OCI-LY1 (cell line): Measurements from ENCODE around the gene ATP5F1D.
A peak's percentile ranks its signal among the peaks of the same experiment; 100 is the strongest.

ENCODE experiments used
- H2AFZ ChIP-seq: fragments of 200-600 bp; sonication (generic), shearing (Covaris generic); 2 replicates; pipeline ENCODE4 v1.6.0; 2014; ENCODE audit warnings: antibody characterized with exemption, mild to moderate bottlenecking, low read length
- H3F3A ChIP-seq: fragments of 200-600 bp; sonication (generic), shearing (Covaris generic); 2 replicates; pipeline ENCODE4 v1.6.0; 2014; ENCODE audit warnings: mild to moderate bottlenecking, antibody characterized with exemption, low read length, moderate library complexity; ENCODE audit not compliant: insufficient read depth
- H3K27ac ChIP-seq: fragments of 200-600 bp; sonication (generic); 2 replicates; pipeline ENCODE4 v1.5.1; 2014; ENCODE audit warnings: low read length, mixed run types, mild to moderate bottlenecking, low read depth; ENCODE audit not compliant: poor library complexity, severe bottlenecking
- H3K27me3 ChIP-seq: fragments of 200-600 bp; sonication (generic); 2 replicates; pipeline ENCODE4 v1.6.0; 2014; ENCODE audit warnings: antibody characterized with exemption, mild to moderate bottlenecking, low read length, moderate library complexity; ENCODE audit not compliant: insufficient read depth
- H3K36me3 ChIP-seq: fragments of 200-600 bp; sonication (generic); 2 replicates; pipeline ENCODE4 v1.6.1; 2014; ENCODE audit warnings: mild to moderate bottlenecking, antibody characterized with exemption, low read length, moderate library complexity, mixed read lengths; ENCODE audit not compliant: insufficient read depth
- H3K4me1 ChIP-seq: fragments of 200-600 bp; sonication (generic); 2 replicates; pipeline ENCODE4 v1.5.1; 2014; ENCODE audit warnings: mild to moderate bottlenecking, low read length, moderate library complexity; ENCODE audit not compliant: insufficient read depth, severe bottlenecking
- H3K4me2 ChIP-seq: fragments of 200-600 bp; sonication (generic), shearing (Covaris generic); 2 replicates; pipeline ENCODE4 v1.6.1; 2014; ENCODE audit warnings: low read length
- H3K4me3 ChIP-seq: fragments of 200-600 bp; sonication (generic); 2 replicates; pipeline ENCODE4 v1.5.1; 2014; ENCODE audit warnings: low read length, low read depth, mild to moderate bottlenecking, mixed read lengths; ENCODE audit not compliant: poor library complexity, severe bottlenecking
- H3K79me2 ChIP-seq: fragments of 200-600 bp; shearing (Covaris generic); 2 replicates; pipeline ENCODE4 v1.6.1; 2016; ENCODE audit warnings: mixed run types, low read length, mixed read lengths; ENCODE audit not compliant: insufficient read depth
- H3K9ac ChIP-seq: fragments of 200-600 bp; sonication (generic), shearing (Covaris generic); 2 replicates; pipeline ENCODE4 v1.6.1; 2014; ENCODE audit warnings: mild to moderate bottlenecking, low read length, mixed read lengths
- H3K9me2 ChIP-seq: fragments of 200-600 bp; sonication (generic), shearing (Covaris generic); 2 replicates; pipeline ENCODE4 v1.6.1; 2014; ENCODE audit warnings: low read depth, mild to moderate bottlenecking, low read length, mixed read lengths
- H3K9me3 ChIP-seq: fragments of 200-600 bp; shearing (Covaris generic); 2 replicates; pipeline ENCODE4 v1.6.1; 2014; ENCODE audit warnings: low read length, mixed read lengths
- H4K20me1 ChIP-seq: fragments of 200-600 bp; sonication (generic), shearing (Covaris generic); 2 replicates; pipeline ENCODE4 v1.6.0; 2016; ENCODE audit warnings: mild to moderate bottlenecking, low read length; ENCODE audit not compliant: insufficient read depth
- EZH2 ChIP-seq: fragments of 200-600 bp; sonication (generic), shearing (Covaris generic); IDR thresholded peaks from 2 replicates; pipeline ENCODE4 v1.8.0; 2017; ENCODE audit warnings: borderline replicate concordance, mixed run types, mild to moderate bottlenecking, antibody characterized with exemption, low read length, moderate library complexity, mixed read lengths
- TF ChIP-seq, protein P1 (sequence below): fragments of 200-600 bp; sonication (generic), shearing (Covaris generic); IDR thresholded peaks from 2 replicates; pipeline ENCODE4 v1.5.1; 2017; ENCODE audit warnings: mild to moderate bottlenecking, antibody characterized with exemption, low read length, moderate library complexity, mixed read lengths

ATP5F1D gene

DNA sequence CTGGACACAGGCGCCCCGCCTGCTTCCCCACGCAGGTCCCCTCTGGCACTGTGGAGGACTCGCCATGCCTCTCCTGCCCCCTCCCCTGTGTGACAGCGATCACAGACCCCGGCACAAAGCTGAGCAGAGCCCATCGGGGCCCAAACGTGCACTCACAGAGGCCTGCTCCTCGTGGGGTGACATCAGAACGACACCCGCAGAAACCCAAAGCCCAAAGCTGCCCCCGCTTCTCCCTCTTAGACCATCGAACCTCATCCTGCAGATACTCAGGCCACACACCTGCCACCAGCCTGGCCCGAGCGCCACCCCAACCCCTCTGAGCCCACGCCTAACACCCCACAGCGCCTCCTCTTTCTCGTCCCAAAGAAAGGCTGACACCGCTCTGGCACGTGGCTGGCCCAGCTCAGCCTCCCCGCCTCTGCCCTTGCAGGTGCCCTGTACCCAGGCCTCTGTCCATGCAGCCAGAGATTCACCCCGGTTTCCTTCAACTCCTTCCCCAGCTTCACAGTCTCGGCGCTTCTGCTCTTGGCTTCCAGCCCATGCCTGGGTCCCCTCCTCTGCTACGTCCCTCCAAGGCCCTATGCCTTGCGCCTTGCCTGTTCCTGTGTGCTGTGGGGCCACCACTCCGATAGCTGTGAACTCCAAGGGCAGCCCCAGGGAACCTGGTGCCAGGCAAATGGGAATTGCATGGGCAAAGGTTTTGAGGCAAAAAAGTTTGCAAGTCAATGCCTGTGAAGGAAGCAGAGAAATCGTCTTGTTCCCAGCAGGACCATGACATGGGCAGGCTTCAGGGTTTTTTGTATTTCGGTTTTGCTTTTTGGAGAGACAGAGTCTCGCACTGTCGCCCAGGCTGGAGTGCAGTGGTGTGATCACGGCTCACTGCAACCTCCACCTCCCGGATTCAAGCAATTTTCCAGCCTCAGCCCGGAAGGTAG, 2.9 kb upstream of the ATP5F1D start:
- H3K9me2 ChIP-seq, result no peaks in the 10 kb centered on the region
- H4K20me1 ChIP-seq, result no peaks in the 10 kb centered on the region
- H3K36me3 ChIP-seq, result no peaks in the 10 kb centered on the region
- H3K4me2 ChIP-seq, result peak overlapping the region; percentile 59
- no peak overlapping the region for H3K27ac ChIP-seq
- H3K9ac ChIP-seq, result no peak overlapping the region
- TF ChIP-seq EZH2, result no peak
- TF ChIP-seq, protein P1, sequence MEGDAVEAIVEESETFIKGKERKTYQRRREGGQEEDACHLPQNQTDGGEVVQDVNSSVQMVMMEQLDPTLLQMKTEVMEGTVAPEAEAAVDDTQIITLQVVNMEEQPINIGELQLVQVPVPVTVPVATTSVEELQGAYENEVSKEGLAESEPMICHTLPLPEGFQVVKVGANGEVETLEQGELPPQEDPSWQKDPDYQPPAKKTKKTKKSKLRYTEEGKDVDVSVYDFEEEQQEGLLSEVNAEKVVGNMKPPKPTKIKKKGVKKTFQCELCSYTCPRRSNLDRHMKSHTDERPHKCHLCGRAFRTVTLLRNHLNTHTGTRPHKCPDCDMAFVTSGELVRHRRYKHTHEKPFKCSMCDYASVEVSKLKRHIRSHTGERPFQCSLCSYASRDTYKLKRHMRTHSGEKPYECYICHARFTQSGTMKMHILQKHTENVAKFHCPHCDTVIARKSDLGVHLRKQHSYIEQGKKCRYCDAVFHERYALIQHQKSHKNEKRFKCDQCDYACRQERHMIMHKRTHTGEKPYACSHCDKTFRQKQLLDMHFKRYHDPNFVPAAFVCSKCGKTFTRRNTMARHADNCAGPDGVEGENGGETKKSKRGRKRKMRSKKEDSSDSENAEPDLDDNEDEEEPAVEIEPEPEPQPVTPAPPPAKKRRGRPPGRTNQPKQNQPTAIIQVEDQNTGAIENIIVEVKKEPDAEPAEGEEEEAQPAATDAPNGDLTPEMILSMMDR, result no peak
- peaks cover 6% of the 10 kb centered on the region; the same call in 1 of the 2 replicates for H3K27me3 ChIP-seq
- peak overlapping the region; percentile 52 for H3K4me3 ChIP-seq
- H3F3A ChIP-seq, result peaks cover 5% of the 10 kb centered on the region; the same call in 1 of the 2 replicates
- no peak overlapping the region for H2AFZ ChIP-seq
- H3K9me3 ChIP-seq, result no peaks in the 10 kb centered on the region
- H3K4me1 ChIP-seq, result peaks cover 34% of the 10 kb centered on the region
- no peaks in the 10 kb centered on the region for H3K79me2 ChIP-seq

DNA sequence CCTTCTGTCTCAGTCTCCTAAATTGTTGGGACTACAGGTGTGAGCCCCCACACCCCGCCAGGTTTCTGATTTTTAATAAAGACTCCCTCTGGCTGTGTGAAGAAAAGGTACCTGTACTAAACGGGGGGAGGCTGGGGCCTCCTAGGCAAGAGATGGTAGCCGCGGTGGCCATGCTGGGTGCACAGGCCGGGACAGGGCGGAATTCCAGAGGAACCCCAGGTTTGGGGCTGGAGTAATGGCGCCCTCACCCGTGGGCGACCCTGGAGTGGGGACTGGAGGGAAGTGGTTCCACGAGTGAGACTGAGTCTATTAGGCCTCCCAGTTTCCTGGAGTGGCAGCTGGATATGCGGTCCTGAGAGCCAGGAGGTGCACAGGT, 2.1 kb upstream of the ATP5F1D start:
- no peaks in the 10 kb centered on the region for H3K9me3 ChIP-seq
- peaks cover 5% of the 10 kb centered on the region; the same call in 1 of the 2 replicates for H3K36me3 ChIP-seq
- H3K4me3 ChIP-seq, result peak overlapping the region; percentile 44
- no peak overlapping the region for H3K27ac ChIP-seq
- no peaks in the 10 kb centered on the region for H3K79me2 ChIP-seq
- no peaks in the 10 kb centered on the region for H4K20me1 ChIP-seq
- peaks cover 42% of the 10 kb centered on the region for H3K4me1 ChIP-seq
- no peak for TF ChIP-seq EZH2
- TF ChIP-seq, protein P1, result no peak
- H3K27me3 ChIP-seq, result peaks cover 6% of the 10 kb centered on the region; the same call in 1 of the 2 replicates
- H3K4me2 ChIP-seq, result no peak overlapping the region
- H3F3A ChIP-seq, result peaks cover 5% of the 10 kb centered on the region; the same call in 1 of the 2 replicates
- no peak overlapping the region for H3K9ac ChIP-seq
- no peaks in the 10 kb centered on the region for H3K9me2 ChIP-seq
- no peak overlapping the region for H2AFZ ChIP-seq

DNA sequence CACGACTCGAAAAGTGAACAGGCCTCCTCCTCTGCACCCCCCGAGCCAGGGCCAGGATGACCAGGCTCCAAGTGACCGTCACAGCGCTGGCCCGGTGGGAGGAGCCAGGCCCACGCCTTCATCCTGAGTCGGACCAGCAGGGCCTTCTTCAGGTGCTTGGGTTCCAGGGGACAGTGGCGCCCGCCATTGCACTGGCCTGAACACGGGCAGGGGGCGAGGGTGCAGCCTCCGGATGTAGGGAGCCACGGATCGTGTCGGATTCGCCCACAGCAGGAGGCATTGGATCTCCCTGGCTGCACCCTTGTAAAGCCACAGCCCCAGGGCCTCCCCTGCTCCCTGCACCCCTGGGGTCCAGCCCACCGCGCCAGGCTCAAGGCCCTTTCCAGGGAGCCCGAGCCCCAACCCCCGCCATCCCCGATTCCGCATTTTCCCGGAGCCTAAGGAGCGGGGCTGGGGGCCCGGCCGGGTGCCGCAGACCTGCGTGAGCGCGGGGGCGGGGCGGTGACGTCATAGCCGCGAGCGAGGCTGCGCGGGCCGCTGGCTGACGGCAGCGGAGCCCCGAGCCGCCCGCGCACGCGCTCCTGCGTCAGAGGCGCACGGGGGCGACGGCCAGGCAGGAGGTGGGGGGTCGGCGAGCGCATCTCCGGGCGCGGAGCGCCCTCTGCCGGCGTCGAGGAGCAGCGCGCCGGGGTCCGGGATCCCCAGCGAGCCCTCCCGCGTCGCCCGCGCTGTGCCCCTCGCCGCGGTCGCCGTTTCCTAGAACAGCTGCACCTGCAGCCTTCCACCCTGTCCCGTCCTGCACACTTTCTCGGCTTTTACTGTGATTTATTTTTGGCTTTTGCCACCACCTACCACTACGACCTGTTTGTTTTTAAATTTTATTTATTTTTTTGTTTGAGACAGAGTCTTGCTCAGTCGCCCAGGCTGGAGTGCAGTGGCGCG, 1.5 kb upstream of the ATP5F1D start:
- Histone ChIP-seq H3K4me2 (peak overlapping the region; percentile 92), H3K4me1 (peaks cover 48% of the 10 kb centered on the region), H3K27ac (no peak overlapping the region), H3K9me2 (no peaks in the 10 kb centered on the region), H3K27me3 (peaks cover 6% of the 10 kb centered on the region; the same call in 1 of the 2 replicates), H3K4me3 (peak overlapping the region; percentile 44), H3F3A (peaks cover 5% of the 10 kb centered on the region; the same call in 1 of the 2 replicates), H3K9me3 (no peaks in the 10 kb centered on the region), H2AFZ (no peak overlapping the region), H3K36me3 (peaks cover 5% of the 10 kb centered on the region; the same call in 1 of the 2 replicates), H3K9ac (peak overlapping the region; percentile 52; the same call in 1 of the 2 replicates), H3K79me2 (no peaks in the 10 kb centered on the region), H4K20me1 (no peaks in the 10 kb centered on the region)
- TF ChIP-seq EZH2, result no peak
- TF ChIP-seq, protein P1, result peak; percentile 68
